Liver (tissue), 9 donors: ENCODE data around the gene SETD7. TPM values are rescaled to one million over a fixed set of nuclear protein-coding genes. Genes with fewer than 3 reads are reported as not detected.
A peak's percentile ranks its signal among the peaks of the same experiment; 100 is the strongest.

ENCODE experiments used
- DNase-seq: peaks from one replicate; pipeline ENCODE4 v3.0.0-alpha.2; 2017; ENCODE audit warnings: low spot score
- H3K27ac ChIP-seq, 2 donors: one replicate each; pipeline ENCODE4 v1.7.0; 2013; ENCODE audit warnings: inconsistent platforms in 2 of 2, low read length in 2 of 2, control low read depth in 1 of 2, low read depth in 1 of 2, mild to moderate bottlenecking in 1 of 2
- H3K27me3 ChIP-seq, 4 donors: one replicate each; pipeline versions ENCODE4 v1.6.1 to v1.7.0; 2013; ENCODE audit warnings: low read length in 3 of 4, inconsistent platforms in 1 of 4, mild to moderate bottlenecking in 1 of 4, moderate library complexity in 1 of 4; ENCODE audit not compliant: control insufficient read depth in 4 of 4, insufficient read depth in 4 of 4
- H3K36me3 ChIP-seq, 4 donors: one replicate each; pipeline versions ENCODE4 v1.6.1 to v1.7.0; 2013; ENCODE audit warnings: low read length in 3 of 4, mild to moderate bottlenecking in 3 of 4, low read depth in 1 of 4, moderate library complexity in 1 of 4; ENCODE audit not compliant: control insufficient read depth in 4 of 4, insufficient read depth in 3 of 4
- H3K4me1 ChIP-seq, 4 donors: one replicate each; pipeline versions ENCODE4 v1.6.1 to v1.7.0; 2013; ENCODE audit warnings: low read length in 3 of 4, mild to moderate bottlenecking in 3 of 4, moderate library complexity in 1 of 4; ENCODE audit not compliant: control insufficient read depth in 4 of 4, insufficient read depth in 4 of 4
- H3K4me3 ChIP-seq, 3 donors: one replicate each; pipeline versions ENCODE4 v1.6.1 to v1.7.0; 2013; ENCODE audit warnings: low read length in 3 of 3, control low read depth in 1 of 3, low read depth in 1 of 3, mild to moderate bottlenecking in 1 of 3
- H3K9ac ChIP-seq, 2 donors: one replicate each; pipeline ENCODE4 v1.7.0; 2013; ENCODE audit warnings: low read length in 2 of 2, mild to moderate bottlenecking in 2 of 2, moderate library complexity in 2 of 2, control low read depth in 1 of 2, low read depth in 1 of 2
- H3K9me3 ChIP-seq, 4 donors: one replicate each; pipeline versions ENCODE4 v1.6.1 to v1.7.0; 2013; ENCODE audit warnings: low read length in 3 of 4; ENCODE audit not compliant: control insufficient read depth in 4 of 4
- EGR1 ChIP-seq, 2 donors: IDR thresholded peaks; 2 replicates each; pipeline ENCODE4 v1.6.1; 2016 to 2018; ENCODE audit warnings: antibody characterized with exemption in 2 of 2, low read depth in 2 of 2
- FOXA1 ChIP-seq: IDR thresholded peaks from 2 replicates; pipeline ENCODE4 v1.6.1; 2016; ENCODE audit warnings: antibody characterized with exemption
- FOXA2 ChIP-seq: IDR thresholded peaks from 2 replicates; pipeline ENCODE4 v1.6.1; 2016; ENCODE audit warnings: antibody characterized with exemption
- GABPA ChIP-seq, 2 donors: IDR thresholded peaks in 1 of 2; conservative IDR thresholded peaks in 1 of 2; 2 replicates each; pipeline ENCODE4 v1.6.1; 2016; ENCODE audit warnings: antibody characterized with exemption in 2 of 2, mild to moderate bottlenecking in 1 of 2, moderate library complexity in 1 of 2
- HNF4A ChIP-seq, 2 donors: conservative IDR thresholded peaks; 2 replicates each; pipeline ENCODE4 v1.6.1; 2016; ENCODE audit warnings: antibody characterized with exemption in 2 of 2, mild to moderate bottlenecking in 2 of 2
- HNF4G ChIP-seq: IDR thresholded peaks from 2 replicates; pipeline ENCODE4 v1.6.1; 2016; ENCODE audit warnings: antibody characterized with exemption
- JUND ChIP-seq, 2 donors: IDR thresholded peaks; 2 replicates each; pipeline ENCODE4 v1.6.1; 2016; ENCODE audit warnings: antibody characterized with exemption in 2 of 2
- NR2F2 ChIP-seq: IDR thresholded peaks from 2 replicates; pipeline ENCODE4 v1.6.1; 2016; ENCODE audit warnings: antibody characterized with exemption
- RAD21 ChIP-seq, 2 donors: IDR thresholded peaks; 2 replicates each; pipeline ENCODE4 v1.6.1; 2016; ENCODE audit warnings: antibody characterized with exemption in 2 of 2, mild to moderate bottlenecking in 2 of 2
- REST ChIP-seq: IDR thresholded peaks from 2 replicates; pipeline ENCODE4 v1.6.1; 2016; ENCODE audit warnings: antibody characterized with exemption, mild to moderate bottlenecking
- RXRA ChIP-seq, 2 donors: IDR thresholded peaks; 2 replicates each; pipeline ENCODE4 v1.6.1; 2017 to 2018; ENCODE audit warnings: antibody characterized with exemption in 2 of 2, mild to moderate bottlenecking in 1 of 2
- SP1 ChIP-seq: IDR thresholded peaks from 2 replicates; pipeline ENCODE4 v1.6.1; 2018; ENCODE audit warnings: antibody characterized with exemption, mild to moderate bottlenecking
- TAF1 ChIP-seq: conservative IDR thresholded peaks from 2 replicates; pipeline ENCODE4 v1.6.1; 2016; ENCODE audit warnings: antibody characterized with exemption, mild to moderate bottlenecking
- YY1 ChIP-seq: IDR thresholded peaks from 2 replicates; pipeline ENCODE4 v1.6.1; 2016; ENCODE audit warnings: antibody characterized with exemption, mild to moderate bottlenecking
- WGBS: extraction: QIAGEN DNeasy Blood & Tissue Kit; methylation state at CpG from one replicate; pipeline ENCODE4 v1.1.7; 2013; 5-methylcytosine and 5-hydroxymethylcytosine counted together
- polyA plus RNA-seq, 2 donors: library from polyadenylated mRNA; stranded (reverse) in 1 of 2; unstranded in 1 of 2; fragments of 200-250 nt in 1 of 2; fragments of >200 nt in 1 of 2; fragmentation: Nextera tagmentation in 1 of 2; extraction: Ambion mirVana in 1 of 2; gene quantifications; one replicate each; pipeline versions ENCODE4 v1.2.1 to v1.2.3, GENCODE V29; 2013 to 2015
- total RNA-seq, 2 donors: library from RNA; depleted of rRNA; stranded (reverse); fragments of >200 nt; gene quantifications; one replicate each; pipeline ENCODE4 v1.2.3, GENCODE V29; 2014
- TF ChIP-seq, protein P1 (sequence below): IDR thresholded peaks from 2 replicates; pipeline ENCODE4 v1.6.1; 2016; ENCODE audit warnings: antibody characterized with exemption
- TF ChIP-seq, protein P2 (sequence below): IDR thresholded peaks from 2 replicates; pipeline ENCODE4 v1.6.1; 2016; ENCODE audit warnings: antibody characterized with exemption
- TF ChIP-seq, protein P3 (sequence below): IDR thresholded peaks from 2 replicates; pipeline ENCODE4 v1.6.1; 2016; ENCODE audit warnings: antibody characterized with exemption
- TF ChIP-seq, protein P4 (sequence below): fragments of 150-350 bp; IDR thresholded peaks from 2 replicates; pipeline ENCODE4 v1.5.1; 2017; ENCODE audit warnings: improper control_type of control experiment, low read depth, low read length; ENCODE audit not compliant: missing input control
- donor health status: healthy.
- donor health status: healthy.
- donor health status: healthy.
- donor health status: healthy.
- donor health status: healthy.

The SETD7 gene
- total and polyA plus RNA-seq, 4 donors, result 12.9 to 81.7 (median 18.0) TPM

GRCh38 chr4:139460565-139460964, 95.5 kb downstream of the SETD7 start:
- WGBS, result 97% methylated on average over 3 of the region's 3 CpGs
- Histone ChIP-seq H3K4me3 (no peak overlapping the region), H3K36me3 (peaks cover 0 to 3% (median 2%) of the 10 kb centered on the region in 4 donors), H3K4me1 (peaks cover 4 to 36% (median 17%) of the 10 kb centered on the region in 4 donors), H3K9me3 (no peaks in the 10 kb centered on the region), H3K9ac (no peak overlapping the region), H3K27ac (no peak overlapping the region), H3K27me3 (no peaks in the 10 kb centered on the region)
- TF ChIP-seq FOXA1 (no peak), GABPA (IDR thresholded peaks at IDR 0.05 in 1 of 2, conservative IDR thresholded peaks at IDR 0.05 in 1 of 2) (no peak), HNF4G (no peak), NR2F2 (no peak), RAD21 (IDR thresholded peaks at IDR 0.05) (no peak), EGR1 (IDR thresholded peaks at IDR 0.05; ENCODE audit: low read depth in 2 of 2) (no peak)
- no peak for DNase-seq

GRCh38 chr4:139458999-139459398, 97.0 kb downstream of the SETD7 start:
- H3K4me3 ChIP-seq, result peak overlapping the region in 1 of 3 donors; percentile 27
- TF ChIP-seq JUND (IDR thresholded peaks at IDR 0.05), result peak; percentile 83 to 93
- TF ChIP-seq, protein P1, sequence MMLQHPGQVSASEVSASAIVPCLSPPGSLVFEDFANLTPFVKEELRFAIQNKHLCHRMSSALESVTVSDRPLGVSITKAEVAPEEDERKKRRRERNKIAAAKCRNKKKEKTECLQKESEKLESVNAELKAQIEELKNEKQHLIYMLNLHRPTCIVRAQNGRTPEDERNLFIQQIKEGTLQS, result no peak
- peak; percentile 12 to 16 for TF ChIP-seq RAD21 (IDR thresholded peaks at IDR 0.05)
- TF ChIP-seq, protein P2, sequence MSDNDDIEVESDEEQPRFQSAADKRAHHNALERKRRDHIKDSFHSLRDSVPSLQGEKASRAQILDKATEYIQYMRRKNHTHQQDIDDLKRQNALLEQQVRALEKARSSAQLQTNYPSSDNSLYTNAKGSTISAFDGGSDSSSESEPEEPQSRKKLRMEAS, result no peak
- TF ChIP-seq REST, result no peak
- peak; percentile 25 for TF ChIP-seq HNF4G
- no peak for TF ChIP-seq NR2F2
- TF ChIP-seq HNF4A (conservative IDR thresholded peaks at IDR 0.05), result peak; percentile 68 to 83
- TF ChIP-seq, protein P3, sequence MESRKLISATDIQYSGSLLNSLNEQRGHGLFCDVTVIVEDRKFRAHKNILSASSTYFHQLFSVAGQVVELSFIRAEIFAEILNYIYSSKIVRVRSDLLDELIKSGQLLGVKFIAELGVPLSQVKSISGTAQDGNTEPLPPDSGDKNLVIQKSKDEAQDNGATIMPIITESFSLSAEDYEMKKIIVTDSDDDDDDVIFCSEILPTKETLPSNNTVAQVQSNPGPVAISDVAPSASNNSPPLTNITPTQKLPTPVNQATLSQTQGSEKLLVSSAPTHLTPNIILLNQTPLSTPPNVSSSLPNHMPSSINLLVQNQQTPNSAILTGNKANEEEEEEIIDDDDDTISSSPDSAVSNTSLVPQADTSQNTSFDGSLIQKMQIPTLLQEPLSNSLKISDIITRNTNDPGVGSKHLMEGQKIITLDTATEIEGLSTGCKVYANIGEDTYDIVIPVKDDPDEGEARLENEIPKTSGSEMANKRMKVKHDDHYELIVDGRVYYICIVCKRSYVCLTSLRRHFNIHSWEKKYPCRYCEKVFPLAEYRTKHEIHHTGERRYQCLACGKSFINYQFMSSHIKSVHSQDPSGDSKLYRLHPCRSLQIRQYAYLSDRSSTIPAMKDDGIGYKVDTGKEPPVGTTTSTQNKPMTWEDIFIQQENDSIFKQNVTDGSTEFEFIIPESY, result no peak
- peak; percentile 15 to 45 for TF ChIP-seq RXRA (IDR thresholded peaks at IDR 0.05)
- no peak for TF ChIP-seq EGR1 (IDR thresholded peaks at IDR 0.05; ENCODE audit: low read depth in 2 of 2)
- TF ChIP-seq TAF1, result no peak
- TF ChIP-seq, protein P4, sequence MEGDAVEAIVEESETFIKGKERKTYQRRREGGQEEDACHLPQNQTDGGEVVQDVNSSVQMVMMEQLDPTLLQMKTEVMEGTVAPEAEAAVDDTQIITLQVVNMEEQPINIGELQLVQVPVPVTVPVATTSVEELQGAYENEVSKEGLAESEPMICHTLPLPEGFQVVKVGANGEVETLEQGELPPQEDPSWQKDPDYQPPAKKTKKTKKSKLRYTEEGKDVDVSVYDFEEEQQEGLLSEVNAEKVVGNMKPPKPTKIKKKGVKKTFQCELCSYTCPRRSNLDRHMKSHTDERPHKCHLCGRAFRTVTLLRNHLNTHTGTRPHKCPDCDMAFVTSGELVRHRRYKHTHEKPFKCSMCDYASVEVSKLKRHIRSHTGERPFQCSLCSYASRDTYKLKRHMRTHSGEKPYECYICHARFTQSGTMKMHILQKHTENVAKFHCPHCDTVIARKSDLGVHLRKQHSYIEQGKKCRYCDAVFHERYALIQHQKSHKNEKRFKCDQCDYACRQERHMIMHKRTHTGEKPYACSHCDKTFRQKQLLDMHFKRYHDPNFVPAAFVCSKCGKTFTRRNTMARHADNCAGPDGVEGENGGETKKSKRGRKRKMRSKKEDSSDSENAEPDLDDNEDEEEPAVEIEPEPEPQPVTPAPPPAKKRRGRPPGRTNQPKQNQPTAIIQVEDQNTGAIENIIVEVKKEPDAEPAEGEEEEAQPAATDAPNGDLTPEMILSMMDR, result no peak
- TF ChIP-seq FOXA1, result no peak
- TF ChIP-seq GABPA (IDR thresholded peaks at IDR 0.05 in 1 of 2, conservative IDR thresholded peaks at IDR 0.05 in 1 of 2), result no peak
- peak; percentile 27 for TF ChIP-seq YY1
- TF ChIP-seq SP1, result no peak
- no peak for TF ChIP-seq FOXA2
- no peak overlapping the region for H3K9ac ChIP-seq
- H3K27ac ChIP-seq, result peak overlapping the region; percentile 97
- WGBS, result 62% methylated on average over 3 of the region's 3 CpGs
- H3K27me3 ChIP-seq, result no peaks in the 10 kb centered on the region
- no peaks in the 10 kb centered on the region for H3K9me3 ChIP-seq
- H3K36me3 ChIP-seq, result peaks cover 0 to 3% (median 2%) of the 10 kb centered on the region in 4 donors
- H3K4me1 ChIP-seq, result peaks cover 4 to 42% (median 19%) of the 10 kb centered on the region in 4 donors
- DNase-seq, result no peak
